NCI-H82 (cell line): ENCODE data around the gene MAMDC2.
"Not testable (repeated sequence)": the region's sequence is repeated elsewhere in the genome, so short reads cannot be mapped to it uniquely, and the experiment has no call there.

Experiments
- DNase-seq: peaks from one replicate; lab custom pipeline; 2025; lab: John Stamatoyannopoulos, UW

The MAMDC2 gene

DNA sequence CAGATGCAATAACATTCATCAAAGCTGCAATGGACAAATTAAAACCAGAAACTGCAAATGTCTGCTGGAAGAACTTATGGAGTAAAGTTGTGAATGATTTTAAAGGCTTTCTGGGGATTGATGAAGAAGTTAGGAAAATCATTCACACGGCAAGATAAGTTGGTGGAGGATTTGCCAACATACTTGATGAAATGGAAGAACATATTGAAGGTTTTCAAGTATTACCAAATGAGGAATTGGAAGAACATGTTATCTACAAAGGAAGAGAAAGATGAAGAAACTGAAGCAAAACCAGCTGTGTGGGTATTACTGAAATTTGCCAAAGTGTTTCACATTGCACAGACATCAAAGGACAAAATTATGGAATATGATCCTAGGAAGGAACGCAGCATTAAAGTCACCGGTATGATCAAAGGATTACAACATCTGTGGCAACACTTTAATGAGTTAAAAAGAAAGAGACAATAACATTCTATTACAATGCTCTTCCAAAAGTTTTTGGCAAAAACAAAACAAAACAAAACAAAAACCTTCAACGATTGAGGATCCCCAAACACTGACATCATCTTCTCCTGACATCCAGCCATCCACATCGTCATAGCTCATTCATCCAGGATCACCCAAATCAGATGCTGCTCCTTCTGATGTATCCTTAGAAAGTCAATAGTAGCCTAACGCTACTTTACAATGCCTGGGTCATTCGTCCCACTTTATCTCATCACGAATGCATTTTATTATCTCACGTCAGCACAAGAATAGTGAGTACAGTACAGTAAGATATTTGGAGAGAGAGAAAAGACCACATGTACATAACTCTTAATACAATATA lies 153.8 kb downstream of the MAMDC2 start:
- no peak for DNase-seq

DNA sequence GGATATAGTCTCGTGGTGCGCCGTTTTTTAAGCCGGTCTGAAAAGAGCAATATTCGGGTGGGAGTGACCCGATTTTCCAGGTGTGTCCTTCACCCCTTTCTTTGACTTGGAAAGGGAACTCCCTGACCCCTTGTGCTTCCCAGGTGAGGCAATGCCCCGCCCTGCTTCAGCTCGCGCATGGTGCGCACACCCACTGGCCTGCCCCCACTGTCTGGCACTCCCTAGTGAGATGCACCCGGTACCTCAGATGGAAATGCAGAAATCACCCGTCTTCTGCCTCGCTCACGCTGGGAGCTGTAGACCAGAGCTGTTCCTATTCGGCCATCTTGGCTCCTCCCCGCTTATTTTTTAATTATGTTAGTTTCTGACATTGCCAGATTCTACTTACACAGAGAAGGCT lies 161.1 kb downstream of the MAMDC2 start:
- not testable (repeated sequence) for DNase-seq

DNA sequence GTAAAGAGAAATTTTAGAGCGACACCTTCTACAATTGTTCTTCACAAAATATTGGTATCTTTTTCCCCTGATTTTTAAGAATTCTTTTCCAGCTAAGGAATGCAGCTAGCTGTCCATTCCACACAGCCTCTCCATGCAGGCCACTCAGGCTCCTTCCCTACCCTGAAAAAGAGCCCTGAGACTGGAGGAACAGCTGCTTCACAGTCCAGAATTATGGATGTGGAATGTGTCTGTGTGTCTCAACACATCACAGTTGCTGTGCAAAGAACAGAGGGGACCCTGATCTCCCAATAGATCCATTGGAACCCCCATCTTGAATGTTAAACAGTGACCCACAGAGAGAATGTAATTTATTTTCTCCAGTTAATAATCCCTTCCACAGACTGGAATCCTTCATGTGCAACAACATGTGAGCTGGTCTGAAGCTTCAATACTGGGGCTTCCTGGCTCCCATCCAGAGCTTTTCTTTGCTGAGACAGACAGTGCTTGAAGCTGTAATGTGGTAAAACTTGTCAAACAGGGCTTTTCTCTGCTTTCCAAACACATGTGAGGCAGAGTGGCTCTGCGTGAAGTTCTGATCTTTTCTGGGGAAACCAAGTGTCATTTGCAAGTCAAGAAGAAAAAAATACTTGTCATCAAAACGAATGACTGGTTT lies 161.8 kb downstream of the MAMDC2 start:
- no peak for DNase-seq

DNA sequence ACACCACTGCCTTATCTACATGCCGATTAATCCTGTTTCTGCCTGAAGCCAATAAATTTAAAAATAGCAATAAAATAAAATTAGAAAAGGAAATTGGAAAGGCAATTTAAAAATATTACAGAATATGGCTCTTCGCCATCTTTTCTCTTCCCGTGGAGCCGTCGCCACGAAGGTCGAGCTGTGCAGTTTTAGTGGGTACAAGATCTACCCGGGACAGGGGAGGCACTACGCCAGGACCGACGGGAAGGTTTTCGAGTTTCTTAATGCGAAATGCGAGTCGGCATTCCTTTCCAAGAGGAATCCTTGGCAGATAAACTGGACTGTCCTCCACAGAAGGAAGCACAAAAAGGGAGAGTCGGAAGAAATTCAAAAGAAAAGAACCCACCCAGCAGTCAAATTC lies 173.4 kb downstream of the MAMDC2 start:
- no peak for DNase-seq

DNA sequence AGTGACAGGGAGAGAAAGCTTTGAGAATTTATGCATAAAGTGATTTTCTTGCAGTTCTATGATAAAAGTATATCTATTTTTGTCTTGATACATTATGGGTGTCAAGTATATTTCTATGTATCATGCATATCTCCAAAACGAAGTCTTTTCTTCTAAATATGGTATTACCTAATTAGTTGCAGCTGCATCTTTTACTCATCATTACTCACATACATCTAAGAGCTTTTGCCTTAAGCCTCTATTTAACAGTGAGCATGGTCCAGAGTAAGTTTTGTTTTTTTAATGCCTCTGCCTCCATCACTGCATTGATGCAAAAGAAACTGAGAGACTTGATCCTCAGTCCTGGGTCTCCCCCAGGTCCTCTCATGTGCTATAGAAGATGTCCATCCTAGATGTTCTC lies 175.1 kb downstream of the MAMDC2 start:
- no peak for DNase-seq

DNA sequence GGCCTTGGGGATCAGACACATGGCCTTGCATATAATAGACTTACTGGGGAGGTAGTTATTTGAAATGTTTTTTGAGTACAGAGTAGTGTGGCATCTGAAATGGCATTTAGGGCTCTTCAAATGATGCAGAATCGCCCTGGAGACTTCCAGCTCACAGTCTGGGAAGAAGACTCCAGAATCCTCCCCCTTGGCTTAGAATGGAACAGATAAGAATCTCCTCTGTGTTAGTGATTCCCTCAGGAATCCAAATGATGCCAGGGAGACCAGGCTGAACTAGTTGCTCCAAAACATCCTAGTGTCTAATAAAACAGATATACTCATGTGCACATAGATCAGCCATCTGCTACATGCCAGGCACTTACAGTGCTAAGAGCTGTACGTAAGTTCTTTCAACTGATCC lies 176.6 kb downstream of the MAMDC2 start:
- no peak for DNase-seq

DNA sequence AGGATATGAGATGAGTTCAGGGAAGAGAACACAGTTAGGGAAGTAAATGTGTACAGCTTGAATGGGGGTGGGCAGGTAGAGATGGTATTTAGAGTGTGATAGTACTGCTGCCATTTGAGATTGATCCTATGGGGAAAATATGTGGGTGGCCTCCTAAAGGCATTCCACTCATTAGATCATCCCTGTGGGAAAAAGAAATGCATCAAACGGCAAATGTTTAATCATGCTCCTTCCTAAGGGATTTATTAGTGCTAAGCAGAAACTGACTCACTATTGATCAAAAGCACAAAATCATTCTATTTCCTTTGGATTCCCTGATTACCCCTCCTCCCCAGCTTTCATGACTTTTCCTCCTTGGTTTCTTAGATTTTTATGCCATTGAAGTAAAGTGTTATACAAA lies 178.7 kb downstream of the MAMDC2 start:
- no peak for DNase-seq

DNA sequence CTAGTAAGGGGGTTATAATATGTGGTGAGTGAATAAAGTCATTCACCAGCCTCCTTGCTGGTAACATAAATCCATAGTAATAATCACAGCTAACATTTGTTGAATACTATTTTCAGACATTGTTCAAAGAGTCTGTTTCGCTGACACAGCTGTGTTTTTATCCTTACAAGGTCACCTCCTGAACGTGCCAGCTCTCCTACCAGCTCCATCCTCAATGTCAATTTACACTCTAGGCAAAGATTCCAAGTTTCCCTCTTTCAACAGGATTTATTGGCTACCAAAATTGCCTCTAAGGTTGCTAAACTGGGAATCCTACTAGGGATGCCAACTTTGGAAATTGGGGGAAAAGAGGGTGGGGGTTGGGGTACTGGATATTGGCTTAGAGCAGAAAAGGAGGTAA lies 184.5 kb downstream of the MAMDC2 start:
- no peak for DNase-seq

DNA sequence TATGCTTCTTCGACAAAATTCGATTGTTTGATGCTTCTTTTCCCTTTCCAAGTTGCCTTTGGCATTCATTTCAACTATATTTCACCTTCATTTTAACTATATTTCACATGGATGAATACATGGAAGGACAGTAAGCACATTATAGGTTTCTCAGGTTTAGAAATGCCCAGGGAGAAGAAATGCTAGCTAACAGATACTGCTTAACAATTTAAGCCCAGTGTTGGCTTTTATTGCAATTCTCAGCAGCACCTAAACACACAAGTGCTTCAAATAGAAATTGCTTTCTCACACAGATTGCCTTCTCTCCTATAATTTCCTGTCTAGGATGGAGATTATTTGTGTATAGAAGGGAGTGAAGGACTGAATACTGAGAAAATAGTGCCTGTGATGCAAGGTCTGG lies 185.0 kb downstream of the MAMDC2 start:
- DNase-seq = no peak

DNA sequence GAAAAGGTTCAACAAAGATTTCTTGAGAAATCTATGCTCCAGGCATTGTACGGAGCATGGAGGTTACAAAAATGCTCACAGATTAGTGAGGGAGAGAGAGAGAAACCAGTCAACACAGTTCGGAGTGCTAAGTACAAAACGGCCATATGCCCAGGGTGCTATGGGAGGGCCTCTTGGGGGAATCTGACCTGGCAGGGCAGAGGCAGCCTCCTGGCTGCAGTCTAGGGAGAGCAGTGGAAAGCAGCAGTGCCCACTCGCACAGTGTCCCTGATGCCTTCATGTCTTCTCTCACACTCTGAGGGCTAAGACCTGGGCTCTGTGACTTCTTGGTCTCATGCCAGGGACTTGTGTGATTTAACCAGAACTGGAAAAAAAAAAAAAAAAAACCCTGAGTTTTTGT lies 185.4 kb downstream of the MAMDC2 start:
- peak; percentile 21 for DNase-seq

DNA sequence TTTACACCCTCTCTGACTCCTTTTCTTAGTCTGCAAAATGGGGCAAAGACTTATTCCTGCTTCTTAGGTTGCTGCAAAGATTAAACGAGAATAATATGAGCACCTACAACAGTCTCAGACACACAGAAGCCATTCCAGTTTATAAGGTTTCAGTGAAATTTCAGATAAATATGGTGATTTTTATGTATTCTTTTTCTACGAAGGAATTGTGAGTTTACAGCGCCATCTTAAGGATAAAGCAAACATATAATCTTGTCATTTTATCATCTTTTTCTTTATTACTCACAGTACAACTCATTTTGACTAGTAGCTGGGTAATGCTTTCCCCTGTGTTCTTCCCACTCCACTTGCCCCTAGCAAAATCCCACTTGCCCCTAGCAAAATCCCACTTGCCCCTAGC lies 185.9 kb downstream of the MAMDC2 start:
- peak; percentile 29 for DNase-seq

DNA sequence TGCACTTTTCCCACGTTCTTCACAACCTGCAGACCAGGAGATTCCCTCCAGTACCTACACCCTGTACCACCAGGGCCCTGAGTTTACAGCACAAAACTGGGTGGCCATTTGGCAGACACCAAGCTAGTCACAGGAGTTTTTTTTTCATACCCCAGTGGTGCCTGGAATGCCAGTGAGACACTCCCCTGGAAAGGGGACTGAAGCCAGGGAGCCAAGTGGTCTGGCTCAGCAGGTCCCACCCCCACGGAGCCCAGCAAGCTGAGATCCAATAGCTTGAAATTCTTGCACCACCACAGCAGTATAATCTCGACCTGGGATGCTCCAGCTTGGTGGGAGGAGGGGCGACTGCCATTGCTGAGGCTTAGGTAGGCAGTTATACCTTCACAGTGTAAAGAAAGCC lies 188.8 kb downstream of the MAMDC2 start:
- no peak for DNase-seq

DNA sequence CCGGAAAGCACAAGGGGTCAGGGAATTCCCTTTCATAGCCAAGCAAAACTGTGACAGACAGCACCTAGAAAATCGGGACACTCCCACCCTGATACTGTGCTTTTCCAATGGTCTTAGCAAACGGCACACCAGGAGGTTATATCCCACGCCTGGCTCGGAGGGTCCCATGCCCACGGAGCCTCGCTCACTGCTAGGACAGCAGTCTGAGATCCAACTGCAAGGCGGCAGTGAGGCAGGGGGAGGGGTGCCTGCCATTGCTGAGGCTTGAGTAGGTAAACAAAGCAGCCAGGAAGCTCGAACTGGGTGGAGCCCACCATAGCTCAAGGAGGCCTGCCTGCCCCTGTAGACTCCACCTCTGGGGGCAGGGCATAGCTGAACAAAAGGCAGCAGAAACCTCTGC lies 190.6 kb downstream of the MAMDC2 start:
- not testable (repeated sequence) for DNase-seq

DNA sequence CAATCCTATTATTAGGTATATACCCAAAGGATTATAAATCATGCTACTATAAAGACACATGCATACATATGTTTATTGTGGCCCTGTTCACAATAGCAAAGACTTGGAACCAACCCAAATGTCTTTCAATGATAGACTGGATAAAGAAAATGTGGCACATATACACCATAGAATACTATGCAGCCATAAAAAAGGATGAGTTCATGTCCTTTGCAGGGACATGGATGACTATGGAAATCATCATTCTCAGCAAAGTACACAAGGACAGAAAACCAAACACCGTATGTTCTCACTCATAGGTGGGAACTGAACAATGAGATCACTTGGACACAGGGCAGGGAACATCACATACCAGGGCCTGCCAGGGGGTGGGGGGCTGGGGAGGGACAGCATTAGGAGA lies 202.3 kb downstream of the MAMDC2 start:
- DNase-seq = not testable (repeated sequence)

DNA sequence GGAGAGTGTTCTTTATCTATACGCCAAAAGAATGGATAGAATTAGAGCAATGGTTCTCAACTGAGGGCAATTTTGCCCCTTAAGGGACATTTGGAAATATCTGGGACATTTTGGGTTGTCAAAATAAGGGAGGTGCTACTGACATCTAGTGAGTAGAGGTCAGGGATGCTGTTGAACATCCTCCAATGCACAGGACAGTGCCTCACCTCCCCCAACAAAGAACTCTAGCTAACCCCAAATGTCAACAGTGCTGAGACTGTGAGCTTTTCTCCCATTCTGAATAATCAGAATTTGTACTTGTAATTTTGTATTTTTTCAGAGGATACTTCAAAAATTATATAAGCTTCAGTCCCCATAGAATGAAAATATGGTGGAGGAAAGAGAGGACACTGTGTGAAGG lies 206.6 kb downstream of the MAMDC2 start:
- DNase-seq = no peak

DNA sequence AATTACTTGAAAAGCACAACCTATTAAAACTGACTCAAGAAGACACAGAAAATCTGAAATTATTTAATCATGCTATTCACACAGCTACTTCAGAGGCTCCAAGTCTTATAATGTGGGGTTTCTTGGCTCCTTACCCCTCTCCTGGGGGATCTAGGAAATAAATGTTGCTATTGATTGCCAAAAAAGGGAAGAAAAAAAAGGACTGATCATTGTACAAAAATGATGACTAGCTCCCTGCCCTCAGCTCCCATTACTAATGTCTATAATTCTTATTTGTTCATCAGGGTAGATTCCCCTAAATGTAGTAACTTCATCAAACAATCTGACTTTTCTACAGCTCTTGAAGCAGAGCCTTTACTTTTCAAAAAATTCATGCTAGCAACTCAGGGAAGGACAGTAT lies 211.8 kb downstream of the MAMDC2 start:
- no peak for DNase-seq

DNA sequence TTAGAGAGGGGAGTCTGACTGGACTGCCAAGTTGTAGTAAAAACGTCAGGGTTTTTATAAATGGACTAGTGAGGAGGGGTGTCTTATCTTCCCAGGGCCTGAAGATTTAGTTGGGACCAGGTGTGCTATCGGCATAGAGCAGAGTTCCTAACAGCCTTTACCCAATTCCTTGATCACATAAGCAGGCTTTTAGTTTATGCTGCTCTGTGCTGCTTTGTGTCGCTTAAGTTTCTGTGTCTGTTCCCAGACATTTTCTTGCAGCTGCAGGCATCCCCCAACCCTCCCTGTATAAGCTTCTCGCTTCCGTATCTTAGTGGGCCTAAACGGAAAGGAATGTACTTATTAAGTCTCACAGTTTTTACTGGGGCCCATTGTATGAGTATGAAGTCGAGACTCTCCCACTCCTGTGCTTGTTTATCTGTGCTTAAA lies 212.5 kb downstream of the MAMDC2 start:
- peak; percentile 20 for DNase-seq

DNA sequence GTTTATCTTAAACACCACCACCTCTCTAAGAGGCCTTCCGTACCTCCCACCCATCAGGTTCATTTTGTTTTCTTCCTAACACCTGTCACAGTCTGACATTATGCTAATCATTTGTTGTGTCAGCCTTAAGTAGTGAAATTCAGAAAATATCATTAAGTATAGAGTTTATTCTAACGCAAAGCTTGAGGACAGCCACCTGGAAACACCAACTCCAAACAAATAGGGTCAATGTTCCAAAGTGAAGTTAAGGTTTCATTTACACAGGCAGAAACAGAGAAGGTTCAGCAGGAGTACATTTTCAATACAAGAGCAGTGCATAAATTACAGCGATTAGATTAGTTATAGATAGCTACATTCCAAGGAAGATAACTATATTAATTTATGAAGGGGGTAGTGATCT lies 213.9 kb downstream of the MAMDC2 start:
- DNase-seq = no peak

DNA sequence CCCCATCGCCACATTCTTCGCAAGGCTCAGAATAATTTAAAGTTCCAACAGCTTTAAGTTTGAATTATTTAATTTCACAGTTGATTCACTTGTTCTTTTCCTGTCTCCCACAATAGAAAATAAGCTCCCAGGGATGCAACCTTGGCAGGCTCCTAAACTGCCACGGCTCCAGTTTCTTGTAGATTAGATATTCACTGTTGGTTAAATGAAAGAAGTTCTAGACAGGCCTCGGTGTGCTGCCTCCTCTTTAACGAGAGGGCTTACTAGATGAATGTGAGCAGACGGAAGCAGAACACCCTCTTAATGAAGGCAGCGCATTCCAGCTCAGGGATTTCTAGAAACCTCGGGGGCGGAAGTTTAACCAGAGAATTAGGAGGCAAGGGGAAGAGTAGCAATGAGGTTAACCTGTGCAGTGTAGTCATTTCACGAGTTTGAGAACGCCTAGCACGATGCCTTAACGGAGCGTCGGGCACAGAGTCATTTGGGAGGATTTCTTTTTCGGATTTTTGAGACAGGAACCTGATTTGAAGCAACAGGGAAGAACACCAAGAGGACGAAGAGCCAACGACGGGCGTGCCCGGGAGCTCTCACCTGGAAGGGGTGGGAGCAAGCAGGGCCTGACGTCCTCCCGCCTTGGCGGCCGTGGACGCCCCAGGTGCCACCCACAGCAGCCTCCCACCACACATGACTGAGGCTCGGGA lies 214.5 kb downstream of the MAMDC2 start:
- DNase-seq = peak; percentile 64

DNA sequence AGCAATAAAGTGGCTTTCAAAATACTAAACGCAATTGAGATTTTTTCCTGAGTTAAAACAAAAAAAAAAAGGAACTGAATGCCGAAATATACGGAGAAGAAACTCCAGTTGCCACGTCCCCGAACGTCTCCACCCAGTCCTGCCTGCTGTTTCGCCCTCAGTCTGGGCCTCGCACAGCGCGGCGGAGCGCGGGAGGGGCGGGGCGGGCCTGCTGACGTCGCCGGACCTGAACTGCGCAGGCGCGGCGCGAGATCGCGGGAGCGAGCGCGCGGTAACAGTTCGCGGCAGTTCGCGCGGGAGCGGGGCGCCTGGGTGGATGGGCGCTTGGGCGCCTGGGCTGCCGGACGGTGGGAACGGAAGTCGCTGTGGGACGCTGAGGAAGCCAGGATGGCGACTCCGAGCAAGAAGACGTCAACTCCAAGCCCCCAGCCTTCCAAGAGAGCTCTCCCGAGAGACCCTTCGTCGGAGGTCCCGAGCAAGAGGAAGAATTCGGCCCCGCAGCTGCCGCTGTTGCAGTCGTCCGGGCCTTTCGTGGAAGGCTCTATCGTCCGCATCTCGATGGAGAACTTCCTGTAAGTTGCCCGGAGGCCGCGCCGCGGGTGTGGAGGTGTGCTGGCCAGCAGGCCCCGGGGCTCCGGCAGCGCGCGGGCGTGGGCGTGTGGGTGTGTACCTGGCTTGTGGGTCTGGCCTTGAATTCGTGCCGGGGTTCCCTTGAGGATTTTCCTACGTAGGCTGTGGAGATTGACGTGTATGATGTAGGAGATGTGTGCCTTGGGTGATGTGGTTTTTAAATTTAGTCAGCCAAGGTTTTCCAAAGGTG lies 215.3 kb downstream of the MAMDC2 start, which contains the start of gene SMC5:
Gene SMC5 (plus strand): TSS at position 287 of the 820 bp plus-strand sequence. CDS start 101 bp downstream, at position 388.
- peak; percentile 90 for DNase-seq

DNA sequence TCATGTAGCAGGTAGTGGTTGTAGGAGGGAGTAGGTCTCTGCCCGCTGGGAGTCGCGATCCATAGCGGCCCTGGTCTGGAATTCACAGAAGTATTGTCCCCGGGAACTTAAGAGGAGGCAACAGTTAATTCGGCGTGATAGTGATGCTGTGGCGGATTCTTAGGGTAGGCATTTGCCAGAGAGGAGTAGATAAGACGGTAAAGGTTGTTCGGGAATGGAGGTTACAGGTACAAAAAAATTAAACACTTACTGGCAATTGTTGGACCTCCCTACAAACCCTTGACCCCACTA lies 215.8 kb downstream of the MAMDC2 start:
- DNase-seq = peak; percentile 57

DNA sequence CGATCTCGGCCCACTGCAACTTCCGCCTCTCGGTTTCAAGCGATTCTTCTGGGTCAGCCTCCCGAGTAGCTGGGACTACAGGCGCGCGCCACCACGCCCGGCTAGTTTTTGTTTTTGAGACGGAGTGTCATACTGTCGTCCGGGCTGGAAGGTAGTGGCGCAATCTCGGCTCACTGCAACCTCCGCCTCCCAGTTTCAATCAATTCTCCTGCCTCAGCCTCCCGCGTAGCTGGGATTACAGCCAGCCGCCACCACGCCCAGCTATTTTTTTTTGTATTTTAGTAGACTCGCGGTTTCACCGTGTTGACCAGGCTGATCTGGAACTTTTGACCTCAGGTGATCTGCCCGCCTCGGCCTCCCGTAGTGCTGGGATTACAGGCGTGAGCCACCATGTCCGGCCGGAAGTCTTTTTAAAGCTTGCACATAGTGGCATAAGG lies 216.4 kb downstream of the MAMDC2 start:
- DNase-seq = no peak
